A549 (cell line): Measurements from ENCODE around the gene OTULINL. TPM values are rescaled to one million over a fixed set of nuclear protein-coding genes. Genes with fewer than 3 reads are reported as not detected.

Experiments
- ATAC-seq, 2 experiments: fragments of 200-7000 bp in 1 of 2; fragments of >200 bp in 1 of 2; cut with Nextera tagmentation in 1 of 2; cut with Tn5 transposase in 1 of 2; 3 replicates each; pipeline versions ENCODE4 v1.8.0 to v1.9.1; 2018 to 2020; ENCODE audit warnings: mild to moderate bottlenecking in 1 of 2, moderate library complexity in 1 of 2
- CTCF ChIA-PET: fragments of 300-600 bp; sonication (Branson Sonifier 250); formaldehyde crosslinking; extraction: SDS; loops from one replicate; lab custom pipeline; 2021; ENCODE audit warnings: antibody characterized with exemption, inconsistent platforms; lab: Yijun Ruan, JAX
- POLR2A ChIA-PET: fragments of 350-600 bp; formaldehyde crosslinking; extraction: SDS; loops from one replicate; lab custom pipeline; 2021; ENCODE audit warnings: antibody characterized with exemption, inconsistent platforms; lab: Yijun Ruan, JAX
- DNase-seq, 2 experiments: peaks; one replicate each; pipeline versions ENCODE4 v3.0.0 to v3.0.0-alpha.2; 2011 to 2016; ENCODE audit warnings: low read depth in 1 of 2, low spot score in 1 of 2
- FAIRE-seq: peaks from 2 replicates; lab custom pipeline; 2011; peaks lifted over from hg19 to GRCh38; lab: Jason Lieb, UNC
- H3K27ac ChIP-seq, 2 experiments: fragments of >200 bp; sonication (Bioruptor Twin); formaldehyde crosslinking; 3 replicates each; pipeline ENCODE4 v1.5.1; 2016 to 2017
- H3K4me1 ChIP-seq: fragments of >200 bp; sonication (Bioruptor Twin); formaldehyde crosslinking; 3 replicates; pipeline ENCODE4 v1.6.1; 2016
- H3K4me2 ChIP-seq: fragments of >200 bp; sonication (Bioruptor Twin); formaldehyde crosslinking; 3 replicates; pipeline ENCODE4 v1.6.1; 2016
- H3K4me3 ChIP-seq: fragments of >200 bp; sonication (Bioruptor Twin); formaldehyde crosslinking; 3 replicates; pipeline ENCODE4 v1.5.1; 2016
- H3K9me3 ChIP-seq: fragments of >200 bp; sonication (Bioruptor Twin); formaldehyde crosslinking; 3 replicates; pipeline ENCODE4 v1.6.1; 2016
- BHLHE40 ChIP-seq: IDR thresholded peaks from 2 replicates; pipeline ENCODE4 v1.6.1; 2012; ENCODE audit warnings: low read depth, low read length, inconsistent platforms
- CBX8 ChIP-seq: fragments of 200-600 bp; sonication (generic); IDR thresholded peaks from 2 replicates; pipeline ENCODE4 v1.6.1; 2016
- EHF ChIP-seq: fragments of 250-450 bp; sonication (Bioruptor Pico); IDR thresholded peaks from 2 replicates; pipeline ENCODE4 v1.5.0; 2020; ENCODE audit warnings: mild to moderate bottlenecking
- EHMT2 ChIP-seq: fragments of 200-600 bp; sonication (generic); IDR thresholded peaks from 2 replicates; pipeline ENCODE4 v1.6.1; 2016; ENCODE audit warnings: antibody characterized with exemption, low read depth, mild to moderate bottlenecking, moderate library complexity
- FOSL2 ChIP-seq, 2 experiments: fragments of 450-650 bp in 1 of 2; fragments of >200 bp in 1 of 2; sonication (Bioruptor Twin) in 1 of 2; formaldehyde crosslinking; IDR thresholded peaks; 2 replicates each; pipeline versions ENCODE4 v1.5.0 to v1.6.1; 2016 to 2020; ENCODE audit warnings: mild to moderate bottlenecking in 1 of 2, moderate library complexity in 1 of 2
- FOXS1 ChIP-seq: fragments of 250-450 bp; sonication (Bioruptor Pico); IDR thresholded peaks from 2 replicates; pipeline ENCODE4 v1.5.0; 2020; ENCODE audit warnings: mild to moderate bottlenecking, moderate library complexity
- GATA3 ChIP-seq: IDR thresholded peaks from 2 replicates; pipeline ENCODE4 v1.6.1; 2012; ENCODE audit warnings: borderline replicate concordance
- HEYL ChIP-seq: fragments of 250-450 bp; sonication (Bioruptor Pico); IDR thresholded peaks from 2 replicates; pipeline ENCODE4 v1.8.0; 2021; ENCODE audit warnings: mild to moderate bottlenecking, moderate library complexity
- HOXA7 ChIP-seq: fragments of 250-450 bp; sonication (Bioruptor Pico); IDR thresholded peaks from 2 replicates; pipeline ENCODE4 v1.5.0; 2020; ENCODE audit warnings: mild to moderate bottlenecking, moderate library complexity
- HOXB5 ChIP-seq: fragments of 250-450 bp; sonication (Bioruptor Pico); IDR thresholded peaks from 2 replicates; pipeline ENCODE4 v1.5.0; 2020; ENCODE audit warnings: mild to moderate bottlenecking, moderate library complexity
- KDM1A ChIP-seq: fragments of 200-600 bp; sonication (generic); IDR thresholded peaks from 2 replicates; pipeline ENCODE4 v1.6.1; 2016; ENCODE audit warnings: low read depth, mild to moderate bottlenecking
- KDM5A ChIP-seq: fragments of 200-600 bp; sonication (generic); IDR thresholded peaks from 2 replicates; pipeline ENCODE4 v1.6.1; 2016; ENCODE audit warnings: antibody characterized with exemption, mild to moderate bottlenecking
- MAFK ChIP-seq: fragments of 450-650 bp; IDR thresholded peaks from 2 replicates; pipeline ENCODE4 v1.6.1; 2014; ENCODE audit not compliant: partially characterized antibody
- MYC ChIP-seq: IDR thresholded peaks from 2 replicates; pipeline ENCODE4 v1.6.1; 2012; ENCODE audit warnings: mild to moderate bottlenecking, inconsistent platforms, low read length, improper control_type of control experiment, borderline replicate concordance
- NPAS2 ChIP-seq: fragments of 250-450 bp; sonication (Bioruptor Pico); IDR thresholded peaks from 2 replicates; pipeline ENCODE4 v1.8.0; 2022; ENCODE audit warnings: mild to moderate bottlenecking, moderate library complexity, borderline replicate concordance
- NR3C1 ChIP-seq: fragments of >200 bp; sonication (Bioruptor Twin); formaldehyde crosslinking; IDR thresholded peaks from 3 replicates; pipeline ENCODE4 v1.6.1; 2017
- PHF8 ChIP-seq: fragments of 200-600 bp; sonication (generic); IDR thresholded peaks from 2 replicates; pipeline ENCODE4 v1.6.1; 2016; ENCODE audit warnings: low read depth, mild to moderate bottlenecking, antibody characterized with exemption, moderate library complexity, borderline replicate concordance
- RCOR1 ChIP-seq: fragments of 150-350 bp; IDR thresholded peaks from 2 replicates; pipeline ENCODE4 v1.6.1; 2014; ENCODE audit warnings: antibody characterized with exemption, low read length, low read depth
- SMC3 ChIP-seq: fragments of >200 bp; sonication (Bioruptor Twin); formaldehyde crosslinking; IDR thresholded peaks from 3 replicates; pipeline ENCODE4 v1.6.1; 2018; ENCODE audit warnings: inconsistent platforms
- SREBF2 ChIP-seq: fragments of 450-650 bp; IDR thresholded peaks from 2 replicates; pipeline ENCODE4 v1.6.1; 2014; ENCODE audit warnings: mild to moderate bottlenecking, moderate library complexity
- ZFP36 ChIP-seq: fragments of 450-650 bp; IDR thresholded peaks from 2 replicates; pipeline ENCODE4 v1.6.1; 2014; ENCODE audit warnings: borderline replicate concordance; ENCODE audit not compliant: partially characterized antibody
- ZNF302 ChIP-seq: fragments of 250-450 bp; sonication (Bioruptor Pico); IDR thresholded peaks from 2 replicates; pipeline ENCODE4 v1.9.0; 2021; ENCODE audit warnings: inconsistent platforms, mild to moderate bottlenecking, moderate library complexity
- WGBS: methylation state at CpG from one replicate; pipeline ENCODE4 v1.1.6; 2017; ENCODE audit errors: missing lambda C conversion rate; 5-methylcytosine and 5-hydroxymethylcytosine counted together
- polyA plus RNA-seq, 4 experiments: library from polyadenylated mRNA; depleted of rRNA in 3 of 4; stranded (reverse); fragments of >200 nt; fragmentation: RNase III in 1 of 4; extraction: RNeasy Plus Mini Kit Qiagen cat#74134 plus additional on column Dnase treatment in 1 of 4; gene quantifications; 2 replicates in 3 of 4; 3 replicates in 1 of 4; pipeline ENCODE4 v1.2.3, GENCODE V29; 2011 to 2017
- TF ChIP-seq, protein P1 (sequence below): fragments of 150-350 bp; IDR thresholded peaks from 2 replicates; pipeline ENCODE4 v1.6.1; 2014; ENCODE audit warnings: low read depth, mild to moderate bottlenecking, low read length
- TF ChIP-seq, protein P2 (sequence below): fragments of 450-650 bp; IDR thresholded peaks from 2 replicates; pipeline ENCODE4 v1.6.1; 2014; ENCODE audit warnings: antibody characterized with exemption
- TF ChIP-seq, protein P3 (sequence below): IDR thresholded peaks from 2 replicates; pipeline ENCODE4 v1.6.1; 2012
- TF ChIP-seq, protein P4 (sequence below): fragments of 250-450 bp; sonication (Bioruptor Pico); IDR thresholded peaks from 2 replicates; pipeline ENCODE4 v1.5.0; 2020; ENCODE audit warnings: low read depth, mild to moderate bottlenecking, moderate library complexity

The OTULINL gene
- polyA plus RNA-seq, 2 of the 4 experiments (the other 2 are of a cell fraction) = 2.9 to 3.7 TPM

DNA sequence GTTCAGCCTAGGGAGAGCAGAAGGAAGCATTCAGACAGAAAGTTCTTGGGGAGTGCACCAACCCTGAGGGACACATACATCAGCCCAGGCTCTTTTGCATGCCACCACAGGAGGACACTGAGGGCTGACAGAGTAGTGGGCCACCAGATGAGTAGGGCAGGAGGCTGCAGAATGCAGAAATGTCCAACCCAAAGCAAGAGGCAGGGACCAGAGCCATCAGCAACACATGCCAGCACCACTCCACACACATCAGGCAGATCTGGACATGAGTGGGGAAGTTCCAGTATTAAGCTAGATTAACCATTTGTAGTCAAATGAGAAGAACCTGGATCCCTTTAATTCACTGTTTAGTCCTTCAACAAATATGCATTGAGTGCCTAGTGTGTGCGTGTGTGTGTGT is 35.7 kb upstream of the OTULINL start (continued):
- TF ChIP-seq NR3C1 (no peak), HOXA7 (no peak), KDM1A (no peak), HOXB5 (no peak), FOXS1 (CRISPR knock-in tag) (no peak), ZNF302 (CRISPR knock-in tag) (no peak), ZFP36 (no peak)
- TF ChIP-seq, protein P1, sequence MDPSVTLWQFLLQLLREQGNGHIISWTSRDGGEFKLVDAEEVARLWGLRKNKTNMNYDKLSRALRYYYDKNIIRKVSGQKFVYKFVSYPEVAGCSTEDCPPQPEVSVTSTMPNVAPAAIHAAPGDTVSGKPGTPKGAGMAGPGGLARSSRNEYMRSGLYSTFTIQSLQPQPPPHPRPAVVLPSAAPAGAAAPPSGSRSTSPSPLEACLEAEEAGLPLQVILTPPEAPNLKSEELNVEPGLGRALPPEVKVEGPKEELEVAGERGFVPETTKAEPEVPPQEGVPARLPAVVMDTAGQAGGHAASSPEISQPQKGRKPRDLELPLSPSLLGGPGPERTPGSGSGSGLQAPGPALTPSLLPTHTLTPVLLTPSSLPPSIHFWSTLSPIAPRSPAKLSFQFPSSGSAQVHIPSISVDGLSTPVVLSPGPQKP = no peak
- TF ChIP-seq, all 56 proteins: peak for 0

DNA sequence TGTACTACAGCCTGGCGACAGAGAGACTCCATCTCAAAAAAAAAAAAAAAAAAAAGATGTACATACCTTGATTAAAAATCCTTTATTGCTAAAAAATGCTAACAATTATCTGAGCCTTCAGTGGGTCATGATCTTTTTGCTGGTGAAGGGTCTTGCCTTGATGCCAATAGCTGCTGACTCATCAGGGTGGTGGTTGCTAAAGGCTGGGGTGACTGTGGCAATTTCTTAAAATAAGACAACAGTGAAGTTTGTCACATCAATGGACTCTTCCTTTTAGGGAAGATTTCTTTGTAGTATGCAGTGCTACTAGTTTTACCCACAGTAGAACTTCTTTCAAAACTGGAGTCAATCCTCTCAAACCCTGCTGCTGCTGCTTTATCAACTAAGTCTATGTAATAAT is 33.9 kb upstream of the OTULINL start:
- no peak for FAIRE-seq
- no peak for DNase-seq
- no peaks in the 10 kb centered on the region for H3K9me3 ChIP-seq
- WGBS = 86% methylated on average over 1 of the region's 1 CpG
- H3K27ac ChIP-seq = no peak overlapping the region
- ChIA-PET CTCF (no interaction called here), POLR2A (no interaction called here)
- H3K4me1 ChIP-seq = no peaks in the 10 kb centered on the region
- ATAC-seq = no peak
- no peak overlapping the region for H3K4me3 ChIP-seq
- no peak overlapping the region for H3K4me2 ChIP-seq
- TF ChIP-seq MAFK (peak; percentile 18), PHF8 (no peak)
- TF ChIP-seq, all 56 proteins: peak for 1

DNA sequence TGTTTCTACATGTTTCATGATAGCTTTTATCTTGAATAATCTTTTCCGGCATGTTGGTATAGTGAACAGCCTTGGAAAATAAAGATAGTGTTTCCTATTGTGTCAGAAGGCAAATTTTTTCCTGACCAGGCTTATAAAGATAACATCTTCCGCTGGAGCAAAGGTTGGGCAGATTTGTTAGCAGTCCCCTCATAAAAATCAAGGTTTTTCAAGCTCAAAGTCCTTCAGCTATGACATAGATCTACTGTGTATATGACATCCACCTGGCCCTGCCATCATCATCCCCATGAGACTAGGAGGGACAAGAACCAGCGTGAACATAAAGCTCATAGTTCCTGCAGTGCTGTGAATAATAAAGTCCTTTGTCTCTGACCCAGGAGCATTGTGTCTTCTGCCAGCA is 30.4 kb upstream of the OTULINL start:
- Histone ChIP-seq H3K4me2 (no peak overlapping the region), H3K9me3 (no peaks in the 10 kb centered on the region; the same call in 2 of the 3 replicates), H3K27ac (no peak overlapping the region), H3K4me3 (no peak overlapping the region), H3K4me1 (no peaks in the 10 kb centered on the region)
- DNase-seq = no peak
- WGBS = 52% methylated on average over 3 of the region's 3 CpGs
- CTCF ChIA-PET = interaction anchor here (0.7 to 1.6 kb wide), 2 partner anchors 9 kb away, joined by 3 to 7 read pairs; no protein-coding TSS in a partner anchor
- POLR2A ChIA-PET = no interaction called here
- TF ChIP-seq FOSL2 (IDR thresholded peaks at IDR 0.05) (no peak), FOSL2 (CRISPR knock-in tag; IDR thresholded peaks at IDR 0.05) (no peak), KDM5A (no peak), SMC3 (no peak), BHLHE40 (no peak), HEYL (CRISPR knock-in tag) (no peak), FOXS1 (CRISPR knock-in tag) (no peak), EHMT2 (no peak)
- TF ChIP-seq, protein P2, sequence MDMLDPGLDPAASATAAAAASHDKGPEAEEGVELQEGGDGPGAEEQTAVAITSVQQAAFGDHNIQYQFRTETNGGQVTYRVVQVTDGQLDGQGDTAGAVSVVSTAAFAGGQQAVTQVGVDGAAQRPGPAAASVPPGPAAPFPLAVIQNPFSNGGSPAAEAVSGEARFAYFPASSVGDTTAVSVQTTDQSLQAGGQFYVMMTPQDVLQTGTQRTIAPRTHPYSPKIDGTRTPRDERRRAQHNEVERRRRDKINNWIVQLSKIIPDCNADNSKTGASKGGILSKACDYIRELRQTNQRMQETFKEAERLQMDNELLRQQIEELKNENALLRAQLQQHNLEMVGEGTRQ = no peak
- TF ChIP-seq, all 56 proteins: peak for 0
- ATAC-seq (no peak), FAIRE-seq (no peak)

DNA sequence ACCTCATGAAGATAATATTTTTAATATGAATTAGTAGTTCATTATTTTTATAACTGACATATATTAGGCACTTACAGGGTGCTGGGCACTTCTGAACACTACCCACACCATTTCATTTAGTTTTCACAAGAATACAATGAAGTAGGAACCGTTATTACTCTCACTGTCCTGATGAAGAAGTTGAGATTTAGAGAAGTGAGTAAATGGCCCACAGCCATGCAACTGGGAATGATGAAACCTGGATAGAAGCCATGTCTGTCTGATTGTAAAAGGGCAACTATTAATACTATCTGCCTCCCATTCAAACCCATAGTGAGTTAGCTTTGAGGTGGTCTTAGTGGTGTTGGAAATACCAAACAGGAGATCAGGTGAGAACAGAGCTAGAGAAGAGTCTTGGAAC is 29.6 kb upstream of the OTULINL start:
- WGBS = 5% methylated on average over 1 of the region's 1 CpG
- DNase-seq = no peak
- CTCF ChIA-PET = interaction anchor here (1.6 kb wide), 1 partner anchor 10 kb away, joined by 7 read pairs; no protein-coding TSS in a partner anchor
- H3K27ac ChIP-seq = no peak overlapping the region
- no peak overlapping the region for H3K4me3 ChIP-seq
- no peaks in the 10 kb centered on the region for H3K4me1 ChIP-seq
- POLR2A ChIA-PET = no interaction called here
- FAIRE-seq = no peak
- no peak for ATAC-seq
- H3K9me3 ChIP-seq = no peaks in the 10 kb centered on the region; the same call in 2 of the 3 replicates
- H3K4me2 ChIP-seq = no peak overlapping the region
- TF ChIP-seq RCOR1 (no peak), CBX8 (no peak), MYC (no peak), NR3C1 (no peak), NPAS2 (CRISPR knock-in tag) (no peak), KDM5A (no peak), GATA3 (no peak), SREBF2 (no peak), PHF8 (no peak), EHF (CRISPR knock-in tag) (no peak)
- TF ChIP-seq, protein P3, sequence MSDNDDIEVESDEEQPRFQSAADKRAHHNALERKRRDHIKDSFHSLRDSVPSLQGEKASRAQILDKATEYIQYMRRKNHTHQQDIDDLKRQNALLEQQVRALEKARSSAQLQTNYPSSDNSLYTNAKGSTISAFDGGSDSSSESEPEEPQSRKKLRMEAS = no peak
- TF ChIP-seq, protein P2 = no peak
- TF ChIP-seq, protein P4, sequence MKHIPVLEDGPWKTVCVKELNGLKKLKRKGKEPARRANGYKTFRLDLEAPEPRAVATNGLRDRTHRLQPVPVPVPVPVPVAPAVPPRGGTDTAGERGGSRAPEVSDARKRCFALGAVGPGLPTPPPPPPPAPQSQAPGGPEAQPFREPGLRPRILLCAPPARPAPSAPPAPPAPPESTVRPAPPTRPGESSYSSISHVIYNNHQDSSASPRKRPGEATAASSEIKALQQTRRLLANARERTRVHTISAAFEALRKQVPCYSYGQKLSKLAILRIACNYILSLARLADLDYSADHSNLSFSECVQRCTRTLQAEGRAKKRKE = no peak
- TF ChIP-seq, protein P1 = no peak
